ENCODE measurements around the gene MEIOSIN.

Gene MEIOSIN

GRCh38 chr19:45766869-45767346 lies 33.7 kb downstream of the MEIOSIN start:
- no peak for DNase-seq

- DNase-seq, result no peak
These were observed 34.2 kb downstream of the MEIOSIN start for GRCh38 chr19:45767410-45767880.

- peak; percentile 5 for DNase-seq
These were observed 34.8 kb downstream of the MEIOSIN start for GRCh38 chr19:45767881-45768654.

- peak; percentile 46 for DNase-seq
These were observed 35.4 kb downstream of the MEIOSIN start for GRCh38 chr19:45768655-45768983.

- DNase-seq, result peak; percentile 96
These were observed 35.9 kb downstream of the MEIOSIN start, which contains the start of gene SIX5 for GRCh38 chr19:45768984-45769782. Gene SIX5, minus strand, starts transcription at chr19:45769252. Its CDS starts 408 bp downstream, at chr19:45768844.

- DNase-seq, result no peak
These were observed 36.6 kb downstream of the MEIOSIN start for GRCh38 chr19:45769821-45770191.

- peak; percentile 92 for DNase-seq
These were observed 37.2 kb downstream of the MEIOSIN start for GRCh38 chr19:45770192-45771101.

- no peak for DNase-seq
These were observed 38.2 kb downstream of the MEIOSIN start for GRCh38 chr19:45771311-45771933.

- no peak for DNase-seq
These were observed 39.0 kb downstream of the MEIOSIN start for GRCh38 chr19:45772130-45772840.

GRCh38 chr19:45772912-45773311 lies 39.7 kb downstream of the MEIOSIN start:
- DNase-seq, result no peak

- DNase-seq, result no peak
These were observed 40.1 kb downstream of the MEIOSIN start for GRCh38 chr19:45773384-45773783.

- DNase-seq, result no peak
These were observed 41.5 kb downstream of the MEIOSIN start for GRCh38 chr19:45774765-45775164.

GRCh38 chr19:45777395-45777961 lies 44.2 kb downstream of the MEIOSIN start:
- DNase-seq, result no peak

- DNase-seq, result no peak
These were observed 44.9 kb downstream of the MEIOSIN start for GRCh38 chr19:45778010-45778661.

- peak; percentile 89 for DNase-seq
These were observed 46.2 kb downstream of the MEIOSIN start for GRCh38 chr19:45779231-45780145.

GRCh38 chr19:45780146-45780447 lies 46.9 kb downstream of the MEIOSIN start:
- DNase-seq, result no peak

- DNase-seq, result no peak
These were observed 47.4 kb downstream of the MEIOSIN start for GRCh38 chr19:45780448-45781213.

- no peak for DNase-seq
These were observed 48.2 kb downstream of the MEIOSIN start for GRCh38 chr19:45781214-45782161.
